NCI-H1694 treated with DMSO at 0.1 percent for 48 hours (cell line): ENCODE data around the gene F13A1.

ENCODE experiments used
- DNase-seq: peaks from one replicate; lab custom pipeline; 2025; lab: John Stamatoyannopoulos, UW

Gene F13A1

DNA sequence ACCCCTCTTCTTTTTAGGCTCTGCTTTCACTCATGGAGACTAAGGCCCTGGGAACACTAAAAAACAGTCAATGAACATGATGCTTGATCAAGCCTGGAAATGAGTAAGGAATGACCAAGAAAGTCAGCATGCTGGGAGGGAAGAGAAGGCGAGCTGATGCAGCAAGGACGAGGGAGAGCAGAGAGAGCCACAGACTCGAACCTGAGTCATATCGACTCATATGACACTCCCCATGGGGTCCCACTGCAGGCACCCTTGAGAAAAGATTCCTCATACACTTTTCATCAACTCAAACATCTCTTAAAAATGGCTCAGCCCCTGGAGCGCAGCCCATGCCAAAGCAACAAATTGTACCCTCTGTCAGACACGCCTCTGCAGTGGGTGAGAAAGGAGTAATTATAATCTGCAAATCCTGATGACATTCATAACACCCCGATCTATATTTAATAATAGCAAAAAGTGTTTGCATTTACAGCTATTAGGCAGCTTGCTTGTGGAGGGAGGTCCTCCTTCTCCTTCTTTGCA lies 127.2 kb downstream of the F13A1 start:
- DNase-seq = no peak

DNA sequence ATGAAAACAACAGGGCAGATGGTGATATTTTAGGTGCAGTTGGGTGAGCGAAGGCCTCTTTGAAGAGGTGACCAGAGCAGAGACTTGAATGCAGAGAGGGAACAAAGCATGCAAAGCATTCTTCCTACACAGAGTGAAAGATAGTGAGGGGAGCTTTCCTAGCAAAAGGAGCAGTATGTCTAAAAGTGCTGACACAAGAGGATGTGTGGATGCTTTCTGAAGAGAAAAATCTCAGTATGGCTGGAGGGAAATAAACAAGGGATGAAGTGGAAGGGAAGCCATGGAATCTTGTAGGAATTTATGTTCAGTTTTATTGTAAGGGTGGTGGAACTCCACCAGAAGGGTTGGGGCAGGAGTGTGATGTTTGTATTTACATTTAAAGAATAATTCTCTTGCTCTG lies 128.6 kb downstream of the F13A1 start:
- no peak for DNase-seq

DNA sequence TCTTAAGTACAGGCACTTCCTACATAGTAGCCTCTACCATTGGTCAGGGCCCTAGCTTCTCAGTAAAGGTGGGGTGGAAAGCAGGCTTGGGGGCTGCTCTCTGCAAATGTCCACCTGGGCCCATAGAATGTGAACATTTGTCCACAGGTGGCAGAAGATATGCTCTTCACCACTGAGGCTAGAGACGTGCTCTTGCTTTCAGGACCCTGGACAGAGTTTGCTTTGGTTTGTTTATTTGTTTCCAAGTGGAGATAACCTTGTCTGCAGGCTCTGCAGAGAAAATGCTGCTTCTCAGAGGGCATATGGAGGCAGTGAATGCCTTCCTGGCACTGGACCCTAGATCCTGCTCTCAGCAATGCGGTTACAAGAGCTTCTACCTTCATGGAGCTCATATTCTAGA lies 129.0 kb downstream of the F13A1 start:
- DNase-seq = no peak

DNA sequence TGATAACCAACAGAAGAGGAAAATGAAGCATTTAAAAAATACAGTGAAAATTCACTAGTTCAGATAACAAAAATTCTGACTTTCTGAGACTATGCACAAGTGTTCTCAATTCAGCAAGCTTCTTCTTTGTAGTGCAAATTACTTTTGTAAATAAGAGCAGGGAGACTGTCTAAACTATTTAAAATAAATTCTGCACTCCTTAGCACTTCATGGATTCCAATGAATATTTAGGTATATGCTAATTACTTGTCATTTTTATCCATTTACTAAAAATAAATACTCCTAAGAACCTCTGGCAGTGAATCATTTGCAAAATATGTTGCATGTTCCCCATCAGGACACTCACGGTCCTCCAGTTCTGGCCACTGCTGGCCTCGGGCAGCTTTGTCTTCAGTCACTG lies 139.8 kb downstream of the F13A1 start:
- DNase-seq = no peak

DNA sequence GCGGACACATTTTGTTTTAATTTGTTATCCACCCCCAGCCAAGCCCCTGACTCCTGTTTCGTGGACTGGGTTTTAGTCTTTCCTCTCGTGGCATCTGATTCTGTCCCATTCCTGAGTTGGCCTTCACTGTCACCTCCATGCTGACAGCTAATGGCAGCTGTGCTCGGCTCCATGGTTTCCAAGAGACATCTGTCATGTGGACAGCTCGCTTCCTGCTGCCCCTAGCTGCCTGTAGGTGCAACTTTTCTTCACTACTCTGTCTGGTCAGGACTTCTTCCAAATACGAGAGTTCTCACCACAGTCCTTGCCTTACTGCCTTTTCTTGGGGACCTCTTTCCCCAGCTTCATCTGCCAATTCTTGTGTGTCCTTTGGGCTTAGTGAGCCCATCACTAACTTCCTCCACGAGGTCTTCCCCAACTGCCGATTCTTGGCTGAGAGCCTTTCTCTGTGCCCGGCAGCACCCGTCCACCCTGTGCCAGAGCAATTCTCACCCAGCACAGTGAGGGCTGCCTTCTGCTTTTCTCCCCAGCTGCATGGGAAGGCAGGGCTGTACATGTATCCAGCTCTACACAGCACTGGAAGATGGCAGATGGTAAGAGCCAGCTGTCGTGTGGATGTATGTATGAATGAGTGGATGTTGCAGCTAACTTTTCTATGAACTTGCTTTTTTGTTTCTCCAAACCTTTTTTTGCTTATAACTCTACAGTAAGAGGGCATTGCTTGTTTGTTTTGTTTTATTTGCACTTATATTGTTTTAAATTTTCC lies 140.4 kb downstream of the F13A1 start:
- peak; percentile 86 for DNase-seq

DNA sequence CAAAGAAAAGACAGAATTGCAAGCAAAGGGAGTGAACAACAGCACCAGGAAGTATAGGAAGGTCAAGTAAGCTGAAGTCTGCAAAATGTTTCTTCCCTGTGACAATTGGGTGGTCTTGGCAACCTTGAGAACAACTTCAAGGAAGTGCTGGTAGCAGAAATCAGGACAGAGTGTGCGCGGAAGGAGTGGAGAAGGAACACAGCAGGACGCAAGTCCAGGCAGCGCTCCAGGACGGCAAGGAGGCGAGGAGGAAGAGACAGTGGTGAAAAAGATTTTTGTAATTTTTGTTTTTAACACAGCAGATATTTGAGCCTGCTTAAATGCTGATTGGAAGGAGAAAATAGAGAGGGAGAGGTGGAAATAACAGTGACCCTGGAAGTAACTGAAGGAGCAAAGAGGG lies 141.7 kb downstream of the F13A1 start:
- no peak for DNase-seq

DNA sequence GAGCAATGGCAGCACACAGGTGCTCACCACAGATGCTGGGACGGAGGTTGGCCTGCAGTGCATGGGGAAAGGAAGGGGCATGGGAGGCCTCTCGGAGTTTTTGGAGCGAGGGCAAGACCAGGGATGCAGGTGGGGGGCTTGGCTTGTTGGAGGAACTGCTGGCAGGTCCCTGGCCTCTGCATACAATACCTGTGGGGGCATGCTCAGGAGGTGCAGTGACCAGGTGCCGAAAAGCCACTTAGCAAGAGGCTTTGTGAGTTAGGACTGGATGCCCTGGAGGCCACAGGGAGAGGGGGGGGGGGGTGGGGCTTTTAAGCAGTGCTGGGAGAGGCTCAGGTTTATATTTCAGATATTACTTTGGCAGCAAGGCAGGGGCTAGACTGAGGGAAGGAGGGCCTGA lies 142.7 kb downstream of the F13A1 start:
- no peak for DNase-seq

DNA sequence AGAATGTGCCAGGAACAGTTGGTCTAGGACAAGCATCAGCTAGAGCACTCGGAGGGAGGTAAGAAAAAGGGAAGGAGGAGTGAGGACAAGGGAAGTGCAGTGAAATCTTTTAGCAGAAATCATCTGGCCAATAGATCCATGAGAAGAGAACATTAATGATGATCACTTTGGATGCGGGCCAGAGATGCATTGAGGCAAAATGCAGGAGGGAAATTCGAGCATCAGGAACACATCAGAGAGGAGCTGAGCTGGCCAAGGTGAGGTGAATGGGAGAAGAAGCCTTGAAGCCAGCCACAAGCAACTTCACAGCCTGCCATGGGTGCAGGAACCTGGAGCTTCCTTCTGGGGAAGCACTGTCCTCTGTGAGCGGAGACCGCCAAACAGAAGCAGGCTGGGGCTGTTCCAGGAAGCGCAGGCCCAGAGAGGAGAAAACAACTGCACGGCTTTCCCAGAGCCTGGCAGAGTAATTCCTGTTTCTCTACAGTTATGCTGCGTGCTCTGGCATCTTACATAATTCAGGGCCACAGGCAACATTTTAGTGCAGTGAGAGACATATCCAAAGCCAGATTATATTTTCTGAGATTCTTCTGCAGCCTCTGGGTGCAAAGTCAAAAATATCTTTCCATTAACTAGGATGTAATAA lies 143.8 kb downstream of the F13A1 start:
- DNase-seq = no peak

DNA sequence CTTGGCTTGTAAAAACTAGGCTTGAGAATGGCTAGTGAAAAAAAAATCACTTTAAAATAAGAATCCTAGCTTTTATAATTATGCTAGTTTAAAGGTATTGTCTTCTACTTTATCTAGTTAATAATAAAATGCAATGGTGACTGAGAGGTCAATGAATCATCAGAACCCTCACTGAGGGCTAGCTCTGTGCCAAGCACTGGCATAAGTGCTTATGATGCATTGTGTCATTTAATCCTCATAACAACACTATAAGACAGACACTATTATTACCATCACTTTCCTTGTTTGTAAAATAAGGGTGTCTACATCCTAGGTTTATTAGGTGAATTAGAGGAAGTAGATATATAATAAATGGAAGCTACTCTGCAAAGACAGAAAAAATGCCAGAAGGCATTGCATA lies 144.3 kb downstream of the F13A1 start:
- no peak for DNase-seq

DNA sequence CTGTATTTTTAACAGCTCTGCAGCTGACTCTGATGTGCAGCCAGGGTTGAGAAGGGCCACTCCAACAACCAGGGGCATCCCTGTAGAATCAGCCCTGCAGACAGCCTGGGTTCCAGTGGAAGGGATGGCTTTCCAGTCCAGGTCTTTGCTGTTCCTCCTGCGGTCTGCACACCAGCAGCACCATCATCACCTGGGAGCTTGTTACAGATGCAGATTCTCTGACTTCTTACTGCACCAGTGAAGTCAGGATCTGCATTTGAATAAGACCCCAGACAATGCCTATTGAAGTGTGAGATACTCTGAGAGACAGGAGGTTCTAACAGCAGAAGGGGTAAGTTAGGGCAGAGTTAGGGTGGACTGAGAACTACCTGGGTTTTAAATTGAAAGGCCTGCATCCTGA lies 151.3 kb downstream of the F13A1 start:
- DNase-seq = no peak

DNA sequence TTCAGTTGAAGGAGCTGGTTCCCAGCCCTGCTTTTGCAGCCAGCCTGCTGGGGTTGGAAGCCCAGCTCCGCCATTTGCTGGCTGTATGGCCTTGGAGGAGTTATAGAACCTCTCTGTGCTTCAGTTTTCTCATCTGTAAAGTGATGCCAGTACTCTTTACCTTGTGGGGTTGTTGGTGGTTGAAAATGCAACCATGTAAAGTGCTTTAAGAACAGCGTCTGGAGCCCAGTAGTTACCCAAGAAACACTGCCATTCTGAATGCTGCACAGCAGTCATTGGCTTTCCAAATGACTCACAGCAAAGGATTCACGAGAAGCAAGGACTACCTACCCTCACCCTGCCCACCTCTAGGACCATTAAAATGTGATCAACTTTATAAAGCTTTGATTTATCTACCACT lies 154.4 kb downstream of the F13A1 start:
- no peak for DNase-seq

DNA sequence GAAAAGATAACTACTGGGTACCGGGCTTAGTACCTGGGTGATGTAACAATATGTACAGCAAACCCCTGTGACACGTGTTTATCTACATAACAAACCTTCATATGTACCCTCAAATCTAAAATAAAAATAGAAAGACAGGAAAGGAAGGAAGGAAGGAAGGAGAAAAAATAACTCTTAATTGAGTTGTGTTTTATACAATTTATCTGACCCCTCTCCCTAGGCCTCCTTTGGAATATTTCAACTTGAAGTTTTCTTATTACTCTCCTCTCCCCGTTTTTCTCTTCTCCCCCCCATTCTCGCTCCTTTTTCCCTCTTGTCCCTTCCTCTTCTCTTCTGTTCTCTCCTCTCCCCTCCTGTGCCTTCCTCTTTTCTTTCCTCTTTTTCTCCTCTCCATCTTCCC lies 156.1 kb downstream of the F13A1 start:
- no peak for DNase-seq

DNA sequence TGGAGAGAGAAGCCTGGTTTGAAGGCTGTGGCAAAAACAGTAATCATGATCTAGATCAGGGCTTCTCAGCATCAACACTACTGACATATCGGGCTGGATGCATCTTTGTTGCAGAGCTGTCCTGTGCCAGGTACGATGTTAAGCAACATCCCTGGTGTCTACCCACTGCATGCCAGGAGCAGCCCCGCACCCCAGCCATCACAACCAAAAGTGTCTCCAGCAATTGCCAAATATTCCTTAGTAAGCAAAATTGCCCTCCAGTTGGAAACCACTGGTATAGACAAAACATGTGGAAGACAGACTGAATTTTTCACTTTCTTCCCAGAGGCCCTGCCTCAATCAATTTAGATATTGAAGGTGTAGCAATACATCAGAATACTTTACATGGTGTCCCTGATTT lies 166.1 kb downstream of the F13A1 start:
- DNase-seq = no peak

DNA sequence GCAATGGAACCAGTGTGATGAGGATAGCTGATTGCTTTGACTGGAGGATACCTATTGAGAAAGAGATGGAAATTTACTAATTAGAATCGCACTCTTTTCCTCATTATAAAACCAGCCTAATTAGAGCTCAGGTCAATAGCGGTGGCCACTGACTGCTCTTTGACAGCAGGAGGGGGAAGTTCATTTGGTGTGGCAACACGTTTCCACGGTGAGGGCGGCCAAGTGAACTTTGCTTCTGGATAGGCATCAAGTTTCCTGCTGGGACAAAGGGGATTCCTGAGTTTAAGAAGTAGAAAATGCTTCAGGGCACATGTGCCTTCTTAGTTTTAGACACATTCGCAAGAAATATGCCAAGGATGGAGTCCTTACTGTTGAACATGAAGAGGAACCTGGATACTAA lies 168.4 kb downstream of the F13A1 start:
- no peak for DNase-seq

DNA sequence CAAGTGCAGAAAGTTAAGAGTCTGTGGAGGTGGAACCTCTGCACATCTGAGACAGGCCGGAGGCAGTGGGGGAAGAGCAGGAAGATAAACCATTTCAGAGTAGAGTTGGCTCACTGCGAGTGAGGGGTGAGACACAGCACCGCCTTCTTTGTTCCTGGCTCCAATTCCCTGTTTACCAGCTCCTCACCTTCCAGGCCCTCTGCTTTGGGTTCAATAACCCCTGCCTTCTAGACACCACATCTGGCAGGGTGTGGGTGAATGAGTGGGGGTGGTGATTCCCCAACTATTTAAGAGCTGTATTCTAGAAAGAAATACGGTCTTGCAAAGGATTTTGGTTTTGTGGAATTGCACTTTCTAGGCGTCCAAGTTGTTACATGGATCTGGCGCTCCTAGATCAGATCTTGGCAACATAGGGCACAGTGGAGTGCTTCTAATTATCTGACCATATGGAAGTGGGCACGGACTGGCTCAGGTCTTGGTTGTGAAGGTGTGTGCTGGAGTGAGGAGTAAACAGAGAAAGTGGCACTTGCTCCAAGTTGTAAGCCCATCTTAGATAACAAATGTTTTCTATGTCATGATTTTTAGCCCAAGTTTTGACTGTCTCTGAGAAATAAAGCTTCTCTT lies 172.2 kb downstream of the F13A1 start:
- no peak for DNase-seq

DNA sequence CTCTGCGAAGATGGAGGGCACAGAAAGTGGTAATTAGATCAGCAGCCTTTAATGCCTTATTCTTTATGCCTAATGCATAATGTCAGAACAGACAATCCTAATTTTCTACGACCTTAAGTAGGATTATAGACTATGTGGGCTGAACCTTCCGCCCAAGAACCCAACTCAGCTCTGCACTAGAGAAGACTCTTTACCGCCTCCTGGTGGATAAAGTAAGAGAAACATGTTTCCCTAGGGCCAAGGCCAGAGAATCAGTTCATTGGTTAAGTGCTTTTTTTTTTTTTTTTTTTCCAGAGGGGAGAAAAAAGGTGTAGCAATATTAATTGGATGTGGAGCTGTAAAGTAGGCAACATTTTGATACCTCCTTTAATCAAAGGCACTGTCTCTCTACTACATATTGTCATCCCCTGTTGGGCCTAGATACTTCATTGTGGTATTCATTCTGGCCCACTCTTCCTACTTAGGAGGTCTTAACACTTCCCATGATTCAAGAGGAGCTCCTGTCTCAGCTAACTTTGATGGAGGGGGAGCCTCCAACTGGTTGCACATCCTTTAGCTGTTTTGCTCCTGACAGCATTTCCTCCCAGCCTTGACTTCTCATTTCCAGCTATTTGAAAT lies 188.9 kb downstream of the F13A1 start:
- DNase-seq = no peak

DNA sequence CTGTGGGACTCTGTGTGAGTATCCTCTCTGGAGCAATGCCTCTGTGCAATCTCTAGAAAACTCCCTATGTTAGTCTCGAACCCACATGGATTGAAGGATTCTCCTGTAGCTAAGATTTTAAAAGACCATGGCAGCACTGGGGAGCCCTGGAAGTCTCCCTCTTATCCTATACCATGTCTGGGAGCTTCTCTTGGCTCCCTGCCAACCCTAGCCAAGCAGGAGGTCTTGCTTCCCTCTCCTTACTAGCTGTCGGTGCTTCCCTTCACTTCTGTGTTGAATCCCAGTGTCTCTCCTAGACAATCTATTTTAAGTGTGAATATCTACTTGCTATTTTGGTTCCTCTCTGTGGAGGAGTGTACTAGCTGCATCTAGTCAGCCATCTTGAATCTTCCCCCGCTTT lies 195.0 kb downstream of the F13A1 start:
- DNase-seq = no peak

DNA sequence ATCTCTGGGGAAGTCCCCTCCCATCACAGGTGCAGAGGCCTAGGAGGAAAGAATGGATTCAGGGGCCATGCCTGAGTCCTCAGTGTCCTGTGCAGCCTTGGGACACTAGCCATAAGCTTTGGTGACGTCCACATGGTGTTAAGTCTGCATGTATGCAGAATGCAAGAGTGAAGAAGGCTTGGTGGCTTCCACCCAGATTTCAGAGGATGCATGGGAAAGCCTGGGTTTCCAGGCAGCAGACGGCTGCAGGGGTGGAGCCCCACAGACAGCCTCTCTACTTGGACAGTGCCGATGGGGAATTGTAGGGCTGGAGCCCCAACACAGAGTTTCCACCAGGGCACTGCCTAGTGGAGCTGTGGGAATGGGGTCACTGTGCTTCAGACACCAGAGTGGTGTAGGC lies 196.7 kb downstream of the F13A1 start:
- no peak for DNase-seq

DNA sequence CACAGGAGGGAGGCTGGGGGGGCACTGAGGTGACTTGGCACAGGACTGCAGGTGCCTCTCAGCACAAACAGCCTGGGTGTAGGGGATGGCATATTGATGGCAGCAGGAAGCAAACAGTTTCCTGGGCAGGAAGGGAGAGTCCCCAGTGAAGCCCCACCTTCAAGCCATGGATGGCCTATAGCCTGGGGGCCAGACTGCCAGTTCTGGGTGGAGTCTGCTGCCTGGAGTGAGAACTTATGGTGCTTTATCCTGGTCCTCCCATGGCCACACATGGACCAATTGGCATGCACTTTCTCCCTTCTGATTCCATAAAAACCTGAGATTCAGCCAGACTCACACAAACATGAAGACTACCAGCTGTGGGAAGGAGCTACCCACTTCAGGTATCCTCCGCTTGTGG lies 198.5 kb downstream of the F13A1 start:
- no peak for DNase-seq

DNA sequence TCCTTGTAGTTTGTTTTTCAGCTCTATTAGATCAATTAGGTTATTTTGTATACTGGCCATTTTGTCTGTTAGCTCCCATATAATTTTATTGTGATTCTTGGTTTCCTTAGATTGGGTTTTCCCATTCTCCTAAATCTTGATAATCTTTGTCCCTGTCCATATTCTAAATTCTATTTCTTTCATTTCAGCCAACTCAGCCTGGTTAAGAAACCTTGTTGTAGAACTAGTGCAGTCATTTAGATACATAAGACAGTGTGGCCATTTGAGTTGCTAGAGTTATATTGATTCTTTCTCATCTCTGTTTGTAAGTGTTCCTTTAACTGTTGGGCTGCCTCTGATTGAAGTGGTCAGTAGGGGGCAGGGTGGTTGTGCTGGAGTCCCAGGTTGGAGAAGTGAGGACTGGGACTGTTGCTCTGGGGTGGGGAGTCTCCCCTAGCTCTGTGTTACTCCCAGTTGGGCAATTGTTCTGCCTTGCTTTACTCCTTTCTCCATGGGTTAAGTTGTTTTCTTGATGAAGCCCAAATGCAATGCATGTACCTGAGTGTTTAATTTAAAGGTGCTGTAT lies 214.9 kb downstream of the F13A1 start:
- DNase-seq = no peak
